HG03558 (cell line): ENCODE measurements around the gene TYSND1.
A peak's percentile ranks its signal among the peaks of the same experiment; 100 is the strongest.
"Not testable (repeated sequence)": the region's sequence is repeated elsewhere in the genome, so short reads cannot be mapped to it uniquely, and the experiment has no call there.

Experiments used
- ATAC-seq: cut with Tn5 transposase; IDR thresholded peaks from one replicate; pipeline ENCODE4 v1.9.1; 2021; ENCODE audit warnings: moderate number of reproducible peaks; ENCODE audit not compliant: unreplicated experiment; ENCODE audit errors: extremely low read depth

TYSND1 gene

DNA sequence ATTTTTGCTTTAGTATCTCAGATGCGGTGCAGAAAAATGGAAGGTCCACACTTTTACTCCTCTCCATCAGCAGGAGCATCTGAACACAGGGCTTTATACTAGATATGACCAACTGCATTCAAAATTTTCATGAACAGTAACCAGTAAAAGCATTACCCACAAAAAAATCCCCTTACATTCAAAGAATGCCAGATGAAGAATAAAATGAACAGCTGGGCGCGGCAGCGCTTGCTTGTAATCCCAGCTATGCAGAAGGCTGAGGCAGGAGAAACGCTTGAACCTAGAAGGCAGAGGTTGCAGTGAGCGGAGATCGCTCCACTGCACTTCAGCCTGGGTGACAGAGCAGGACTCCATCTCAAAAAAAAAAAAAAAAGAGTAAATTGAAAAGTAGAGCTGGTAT, 20.7 kb upstream of the TYSND1 start:
- ATAC-seq = no peak

DNA sequence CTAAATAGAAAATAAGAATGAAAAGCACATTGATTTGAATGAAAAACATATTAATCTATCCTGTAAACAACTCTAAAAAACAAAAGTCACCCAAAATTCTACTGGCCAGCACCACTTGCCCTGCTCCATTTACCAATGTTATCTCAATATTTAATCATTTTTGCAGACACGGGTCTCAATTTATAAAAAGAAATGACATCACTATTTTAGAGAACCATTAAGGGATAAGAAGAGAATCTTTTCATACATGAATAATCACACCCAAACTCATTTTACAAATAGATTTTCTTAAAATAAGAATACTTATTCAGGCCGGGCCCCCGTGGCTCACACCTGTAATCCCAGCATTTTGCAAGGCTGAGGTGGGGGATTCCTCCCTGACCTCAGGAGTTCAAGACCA, 19.9 kb upstream of the TYSND1 start:
- ATAC-seq = no peak

DNA sequence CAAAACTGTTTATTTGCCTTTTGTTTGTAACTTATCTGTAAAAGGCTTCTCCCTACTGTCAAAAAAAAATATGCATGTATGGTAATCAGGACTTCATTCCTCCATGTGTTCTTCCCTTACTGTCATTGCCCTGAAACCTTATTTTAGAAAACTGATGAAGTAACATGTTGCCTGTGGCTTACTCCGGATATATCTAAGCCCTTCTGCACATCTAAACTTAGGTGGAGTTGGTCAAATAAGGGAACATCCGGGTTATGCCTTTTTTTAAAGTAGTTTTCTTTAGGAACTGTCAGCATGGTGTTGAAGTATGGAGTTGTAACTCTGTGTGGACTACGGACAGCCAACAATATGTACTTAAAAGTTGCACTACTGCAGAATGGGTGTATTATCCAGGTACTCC, 17.7 kb upstream of the TYSND1 start:
- no peak for ATAC-seq

DNA sequence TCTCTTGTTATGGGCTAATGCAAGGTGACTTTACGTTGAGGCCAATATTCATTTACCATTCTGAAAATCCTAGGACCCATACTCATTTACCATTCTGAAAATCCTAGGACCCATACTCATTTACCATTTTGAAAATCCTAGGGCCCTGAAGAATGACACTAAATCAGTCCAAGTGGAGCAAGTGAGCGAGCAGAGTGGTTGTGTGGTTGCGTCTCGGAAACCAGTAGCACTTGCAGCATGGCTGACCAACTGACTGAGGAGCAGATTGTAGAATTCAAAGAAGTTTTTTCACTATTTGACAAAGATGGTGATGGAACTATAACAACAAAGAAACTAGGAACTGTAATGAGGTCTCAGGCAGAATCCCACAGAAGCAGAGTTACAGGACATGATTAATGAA, 16.9 kb upstream of the TYSND1 start:
- no peak for ATAC-seq

DNA sequence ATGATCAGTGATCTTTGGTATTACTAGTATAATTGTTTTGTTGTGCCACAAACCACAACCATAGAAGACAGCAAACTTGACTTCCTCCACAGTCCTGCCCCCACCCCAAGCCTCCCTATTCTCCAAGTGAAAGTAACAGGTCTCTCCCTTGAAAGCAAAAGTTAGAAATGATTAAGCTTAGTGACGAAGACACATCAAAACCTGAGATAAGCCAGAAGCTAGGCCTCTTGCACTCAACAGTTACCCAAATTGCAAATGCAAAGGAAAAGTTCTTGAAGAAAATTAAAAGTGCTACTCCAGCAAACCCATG, 16.3 kb upstream of the TYSND1 start:
- no peak for ATAC-seq

DNA sequence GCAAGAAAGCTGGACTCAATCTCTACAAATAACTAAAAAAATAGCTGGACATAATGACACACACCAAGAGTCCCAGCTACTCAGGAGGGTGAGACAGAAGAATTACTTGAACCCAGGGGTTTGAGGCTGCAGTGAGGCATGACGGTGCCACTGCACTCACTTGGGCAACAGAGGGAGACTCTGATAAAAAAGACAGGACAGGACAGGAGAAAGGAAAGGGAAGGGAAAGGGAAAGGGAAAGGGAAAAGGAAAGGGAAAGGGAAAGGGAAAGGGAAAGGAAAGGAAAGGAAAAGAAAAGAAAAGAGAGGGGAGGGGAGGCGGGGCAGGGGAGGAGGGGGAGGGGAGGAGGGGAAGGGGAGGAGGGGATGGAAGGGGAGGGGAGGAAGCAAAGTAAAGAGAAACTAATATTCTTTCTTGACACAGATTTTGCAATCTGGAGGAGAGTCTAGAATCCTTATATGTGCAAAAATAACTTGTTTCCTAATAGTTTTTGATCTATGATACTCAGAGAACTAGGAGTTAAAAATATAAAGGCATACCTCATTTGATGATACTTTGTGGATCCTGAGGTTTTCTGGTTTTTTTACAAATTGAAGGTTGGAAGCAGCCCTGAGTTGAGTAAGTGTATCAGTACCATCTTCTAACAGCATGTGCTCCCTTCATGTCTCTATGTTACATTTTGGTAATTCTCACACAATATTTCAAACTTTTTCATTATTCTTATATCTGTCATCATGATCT, 15.8 kb upstream of the TYSND1 start:
- no peak for ATAC-seq

DNA sequence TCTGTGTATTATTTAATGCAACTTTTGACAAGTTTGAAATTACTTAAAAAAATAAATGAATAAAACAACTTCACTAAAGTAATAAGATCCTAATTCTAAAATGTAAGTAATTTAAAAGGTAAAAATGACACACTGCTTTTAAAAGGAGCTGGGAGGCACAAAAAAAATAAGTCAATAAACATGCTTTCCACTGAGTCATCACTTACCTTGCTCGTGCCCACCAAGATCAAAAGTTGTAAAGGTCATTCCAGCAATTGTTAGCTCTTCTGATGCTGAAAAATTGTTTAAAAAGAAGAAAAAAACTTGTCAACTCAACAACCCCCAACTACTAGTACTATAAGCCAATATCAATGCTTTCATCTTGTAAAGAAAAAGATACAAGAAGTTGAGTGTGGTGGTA, 14.3 kb upstream of the TYSND1 start:
- no peak for ATAC-seq

DNA sequence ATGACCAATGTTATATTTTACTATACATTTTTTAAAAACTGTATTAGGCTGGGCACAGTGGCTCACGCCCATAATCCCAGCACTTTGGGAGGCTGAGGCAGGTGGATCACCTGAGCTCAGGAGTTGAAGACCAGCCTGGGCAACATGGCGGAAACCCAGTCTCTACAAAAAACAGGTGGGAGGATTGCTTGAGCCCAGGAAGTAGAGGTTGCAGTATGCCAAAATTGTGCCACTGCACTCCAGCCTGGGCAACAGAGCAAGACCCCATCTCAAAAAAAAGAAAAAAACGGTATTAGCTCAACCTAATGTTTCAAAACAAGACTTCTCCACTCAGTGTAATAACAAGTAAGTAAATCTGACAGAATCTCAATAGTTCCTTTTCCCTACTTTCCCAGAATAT, 12.9 kb upstream of the TYSND1 start:
- not testable (repeated sequence) for ATAC-seq

DNA sequence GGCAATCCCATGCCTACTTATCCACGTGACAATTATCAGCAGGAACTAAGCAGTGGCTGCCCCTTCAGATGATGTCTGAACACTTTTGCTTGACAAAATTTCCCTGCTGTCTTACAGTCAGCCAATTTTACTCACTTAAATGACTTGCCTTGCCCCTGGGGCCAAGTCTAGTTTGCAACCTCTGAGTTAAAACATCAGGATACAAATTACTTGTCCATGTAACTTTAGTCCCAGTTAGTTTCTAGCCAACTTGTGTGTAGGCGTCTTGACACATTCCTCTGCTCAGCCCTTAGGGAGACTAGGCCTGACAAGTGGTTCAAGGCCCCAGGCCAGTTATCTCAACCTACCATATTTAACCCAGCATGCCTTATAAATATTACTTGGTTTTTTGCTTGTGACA, 11.6 kb upstream of the TYSND1 start:
- no peak for ATAC-seq

DNA sequence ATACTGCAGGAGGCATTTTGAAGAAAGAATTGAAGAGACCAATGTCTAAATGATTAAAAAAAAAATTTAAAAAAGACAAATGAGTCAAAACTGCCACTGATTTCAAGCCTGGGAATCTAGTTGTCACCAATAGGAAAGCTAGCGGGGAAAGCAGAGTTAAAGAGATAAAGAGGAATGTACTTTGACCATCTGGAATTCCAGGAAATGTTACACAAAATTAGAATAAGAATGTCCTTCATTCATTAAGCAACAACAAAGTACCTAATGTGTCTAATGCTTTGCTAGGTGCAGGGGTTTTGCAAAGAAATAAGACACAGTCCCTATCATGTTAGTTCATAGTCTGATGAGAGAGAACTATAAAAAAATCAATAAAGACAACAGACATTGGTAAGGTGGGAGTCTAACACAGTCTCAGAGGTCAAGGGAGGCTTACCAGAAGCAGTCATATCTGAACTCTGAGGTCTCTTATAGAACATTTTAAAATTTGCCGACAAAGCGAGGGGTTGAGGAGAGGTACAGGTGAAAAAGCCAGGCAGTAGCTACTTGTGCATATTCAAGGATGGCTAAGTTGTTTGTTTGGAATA, 8.8 kb upstream of the TYSND1 start:
- no peak for ATAC-seq

DNA sequence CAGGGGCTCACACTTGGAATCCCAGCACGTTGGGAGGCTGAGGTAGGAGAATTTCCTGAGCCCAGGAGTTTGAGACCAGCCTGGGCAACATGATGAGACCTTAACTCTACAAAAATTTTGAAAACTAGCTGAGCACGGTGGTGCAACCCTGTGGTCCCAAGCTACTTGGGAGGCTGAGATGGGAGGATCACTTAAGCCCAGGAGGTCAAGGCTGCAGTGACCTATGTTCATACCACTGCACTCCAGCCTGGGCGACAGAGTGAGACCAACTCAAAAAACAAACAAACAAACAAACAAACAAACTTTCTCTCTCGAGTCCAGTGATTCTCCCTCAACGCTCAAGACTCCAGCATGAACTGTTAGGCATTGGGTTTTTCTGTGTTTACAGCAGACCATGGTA, 2.0 kb upstream of the TYSND1 start:
- no peak for ATAC-seq

DNA sequence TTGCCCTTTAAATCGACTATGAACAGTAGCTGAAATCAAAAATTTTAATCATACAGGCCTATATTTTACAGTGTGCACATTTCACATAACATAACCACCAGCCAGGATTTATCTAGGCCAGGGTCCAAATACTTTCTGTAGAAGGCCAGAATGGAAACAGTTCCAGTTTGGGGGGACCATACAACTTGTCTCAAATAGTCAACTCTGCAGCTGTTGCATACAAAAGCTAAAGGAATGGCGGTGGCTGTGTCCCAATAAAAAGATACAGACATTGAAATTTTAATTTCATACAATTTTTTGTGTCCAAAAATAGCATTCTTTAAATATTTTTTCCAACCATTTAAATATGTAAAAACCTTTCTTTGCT, 742 bp upstream of the TYSND1 start:
- no peak for ATAC-seq

DNA sequence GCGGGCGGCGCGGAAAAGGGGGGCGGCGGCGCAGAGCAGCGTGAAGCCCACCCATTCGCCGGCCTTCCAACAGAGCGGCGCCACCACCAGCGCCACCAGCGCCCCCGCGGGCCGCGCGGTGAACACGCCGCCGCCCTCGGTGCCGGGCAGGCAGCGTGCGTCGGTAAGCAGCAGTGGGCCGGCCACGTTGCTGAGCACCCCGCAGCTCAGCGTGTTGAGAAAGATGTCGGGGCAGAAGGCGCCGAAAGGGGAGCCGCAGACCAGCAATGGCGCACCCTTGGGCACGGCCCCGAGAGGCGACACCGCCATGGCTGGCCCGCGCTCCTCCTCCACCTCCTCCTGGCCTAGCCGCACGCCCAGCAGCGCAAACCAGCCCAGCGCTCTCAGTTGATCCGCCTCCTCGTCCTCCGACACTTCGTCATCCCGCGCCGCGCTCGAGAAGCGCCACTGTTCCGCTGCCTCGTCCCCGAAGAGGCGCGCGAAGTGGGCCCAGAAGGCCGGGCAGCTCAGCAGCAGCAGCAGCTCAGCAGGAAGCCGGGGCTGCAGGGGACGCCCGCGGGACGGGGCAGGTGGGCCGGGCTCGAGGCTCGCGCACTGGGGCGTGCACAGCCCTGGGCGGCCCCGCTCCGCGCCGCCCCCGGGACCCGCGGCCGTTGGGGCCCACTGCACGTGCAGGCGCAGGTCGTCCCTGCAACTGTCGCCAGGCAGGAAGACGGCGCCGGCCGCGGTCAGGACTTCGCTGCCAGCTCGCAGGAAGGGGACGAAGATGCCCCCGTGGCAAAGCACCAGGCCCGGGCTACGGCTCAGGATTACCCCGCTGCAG, 623 bp downstream of the TYSND1 start:
- peak; percentile 32 for ATAC-seq

DNA sequence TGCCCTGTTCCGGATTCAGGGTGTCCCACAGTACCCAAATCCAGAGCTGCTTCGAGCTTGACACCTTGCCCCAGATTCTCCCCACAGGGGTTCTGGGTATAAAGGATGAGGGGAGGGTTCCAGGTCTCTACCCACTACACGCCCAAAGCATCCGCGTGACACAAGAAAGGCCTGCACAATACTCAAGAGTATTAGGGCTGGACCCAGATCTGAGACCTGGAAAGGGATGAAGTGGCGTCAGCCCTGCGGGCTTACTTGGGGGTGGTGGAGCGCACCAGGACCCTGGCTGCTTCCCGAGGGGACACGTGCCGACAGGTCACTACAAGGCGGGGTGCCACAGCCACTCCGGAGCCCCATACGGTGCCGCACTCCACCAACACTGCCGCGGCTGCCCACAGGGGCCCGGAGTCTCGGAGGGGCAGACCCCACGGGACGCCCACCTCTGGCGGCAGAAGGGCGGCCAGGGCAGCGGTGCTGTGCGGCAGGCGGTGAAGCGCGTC, 1.3 kb downstream of the TYSND1 start:
- no peak for ATAC-seq

DNA sequence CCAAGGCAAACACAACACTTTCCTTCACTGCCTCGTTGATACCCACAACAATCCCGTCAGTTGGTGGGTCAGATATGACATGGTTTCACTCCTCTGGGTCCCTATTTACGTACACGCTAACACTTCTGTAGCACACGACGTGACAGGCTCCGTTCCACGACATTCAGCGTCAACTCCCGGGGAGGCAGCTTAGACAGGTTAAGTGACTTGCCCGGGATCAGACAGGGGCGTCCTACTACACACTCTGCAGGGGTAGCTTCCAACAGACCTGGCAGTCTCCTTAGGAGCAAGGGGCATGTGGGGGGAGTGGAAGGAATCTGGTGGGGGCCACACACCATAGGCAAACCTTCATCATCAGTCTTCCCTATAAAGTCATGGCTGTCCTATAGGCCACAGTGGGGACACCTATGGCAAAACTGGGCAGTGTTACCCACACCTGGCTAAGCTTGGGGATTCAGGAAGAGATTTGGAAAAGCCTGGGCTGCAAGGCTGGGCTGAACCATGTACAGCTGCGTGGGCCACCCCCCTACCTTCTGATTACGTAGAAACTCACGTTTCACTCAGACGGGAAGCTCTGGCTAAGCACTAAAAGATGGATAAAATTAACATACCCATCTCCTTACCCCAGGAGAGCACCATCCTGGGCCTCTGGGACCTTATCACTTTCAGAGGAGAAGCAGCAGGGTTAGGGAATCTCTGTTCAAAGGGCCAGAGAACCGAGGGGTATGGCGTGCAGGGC, 2.0 kb downstream of the TYSND1 start:
- ATAC-seq = no peak

DNA sequence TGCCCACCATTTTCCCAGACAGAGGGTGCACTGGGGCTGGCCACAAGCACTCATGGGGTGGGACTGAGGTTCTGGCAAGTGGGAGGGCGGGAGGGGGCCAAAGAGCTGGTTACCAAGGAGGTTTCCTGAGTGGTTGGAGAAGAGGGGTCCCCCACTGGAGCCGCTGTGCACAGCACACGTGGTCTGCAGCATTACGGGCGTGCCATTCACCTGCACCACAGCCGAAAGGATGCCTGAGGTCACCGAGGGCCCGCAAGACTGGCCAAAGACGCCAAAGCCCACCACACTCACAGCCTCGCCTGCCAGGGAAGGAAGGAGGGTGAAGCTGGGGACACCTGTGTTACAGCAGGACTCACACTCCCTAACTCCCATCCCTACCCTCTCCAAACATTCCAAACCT, 3.9 kb downstream of the TYSND1 start:
- no peak for ATAC-seq

DNA sequence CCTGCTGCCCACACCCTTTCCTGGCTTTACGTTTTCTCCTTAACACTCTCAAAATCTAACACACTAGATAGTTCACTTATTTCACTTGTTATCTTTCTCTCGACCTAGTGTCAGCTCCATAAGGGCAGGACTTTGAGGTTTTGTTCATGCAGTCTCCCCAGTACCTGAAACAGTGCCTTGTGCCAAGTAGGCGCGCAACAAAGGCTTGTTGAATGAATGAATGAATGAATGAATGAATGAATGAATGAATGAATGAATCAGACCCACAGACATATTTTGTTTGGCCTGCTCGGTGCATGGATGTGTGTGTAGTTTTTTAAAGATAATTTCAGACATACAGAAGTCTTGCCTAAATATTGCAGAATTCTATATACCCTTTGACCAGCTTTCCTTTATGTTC, 6.2 kb downstream of the TYSND1 start:
- ATAC-seq = no peak

DNA sequence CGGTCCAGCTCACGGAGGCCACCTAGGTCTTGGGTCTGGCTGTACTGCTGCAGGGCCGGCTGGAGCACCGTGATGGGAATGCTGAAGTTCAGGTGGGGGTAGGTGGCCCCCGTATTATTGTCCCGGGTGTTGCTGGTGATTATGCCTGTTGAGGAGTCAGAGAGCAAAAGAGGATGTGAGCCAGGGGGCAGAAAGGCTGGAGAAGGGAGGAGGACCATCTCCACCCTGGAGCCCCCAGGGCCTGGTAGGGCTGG, 6.6 kb downstream of the TYSND1 start:
- no peak for ATAC-seq

DNA sequence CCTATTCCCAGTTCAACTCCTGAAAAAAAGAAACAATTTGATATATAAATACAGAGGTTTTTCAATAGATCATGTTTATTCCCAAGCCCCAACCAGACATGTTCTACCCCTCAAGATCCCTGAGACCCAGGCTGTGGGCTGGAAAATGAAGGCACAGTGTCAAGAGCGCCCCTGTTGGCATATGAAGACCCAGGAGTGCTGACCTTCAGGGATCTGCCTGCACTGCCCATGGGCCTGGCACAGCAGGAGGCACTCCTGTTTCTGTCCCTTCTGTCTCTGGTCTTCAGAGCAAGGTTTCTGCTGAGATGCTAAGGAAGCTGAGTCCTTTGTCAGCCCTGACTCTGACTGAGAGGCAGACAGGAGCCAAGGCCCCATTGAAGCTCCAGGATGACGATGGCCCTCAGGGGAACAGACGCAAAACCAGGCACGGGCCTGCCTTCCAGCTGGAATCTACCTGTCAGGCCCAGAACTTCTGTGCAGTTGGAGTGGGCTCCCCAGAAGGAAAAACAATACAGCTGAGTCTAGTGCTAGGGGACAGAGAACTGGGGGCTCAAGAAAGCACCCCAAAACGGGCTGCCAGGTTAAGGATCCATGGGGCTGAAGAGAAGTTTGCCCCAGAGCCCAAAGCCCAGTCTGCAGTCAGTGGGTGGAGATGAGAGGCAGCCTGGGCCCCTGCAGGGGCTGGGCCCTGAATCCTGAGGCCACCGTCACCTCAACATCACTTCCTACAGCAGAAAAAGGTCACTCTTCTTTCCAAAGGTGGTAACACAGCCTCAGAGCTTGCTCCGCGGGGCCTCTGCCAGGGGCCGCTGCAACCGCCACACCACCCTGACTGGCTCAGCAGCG, 7.1 kb downstream of the TYSND1 start:
- ATAC-seq = no peak
